ENCODE measurements around the gene RPP25L. TPM values are rescaled to one million over a fixed set of nuclear protein-coding genes. Genes with fewer than 3 reads are reported as not detected.
"Not testable (repeated sequence)": the region's sequence is repeated elsewhere in the genome, so short reads cannot be mapped to it uniquely, and the experiment has no call there.

Gene RPP25L, protein sequence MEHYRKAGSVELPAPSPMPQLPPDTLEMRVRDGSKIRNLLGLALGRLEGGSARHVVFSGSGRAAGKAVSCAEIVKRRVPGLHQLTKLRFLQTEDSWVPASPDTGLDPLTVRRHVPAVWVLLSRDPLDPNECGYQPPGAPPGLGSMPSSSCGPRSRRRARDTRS
- 14.8 and 15.5 TPM in 2 replicates for total RNA-seq

DNA sequence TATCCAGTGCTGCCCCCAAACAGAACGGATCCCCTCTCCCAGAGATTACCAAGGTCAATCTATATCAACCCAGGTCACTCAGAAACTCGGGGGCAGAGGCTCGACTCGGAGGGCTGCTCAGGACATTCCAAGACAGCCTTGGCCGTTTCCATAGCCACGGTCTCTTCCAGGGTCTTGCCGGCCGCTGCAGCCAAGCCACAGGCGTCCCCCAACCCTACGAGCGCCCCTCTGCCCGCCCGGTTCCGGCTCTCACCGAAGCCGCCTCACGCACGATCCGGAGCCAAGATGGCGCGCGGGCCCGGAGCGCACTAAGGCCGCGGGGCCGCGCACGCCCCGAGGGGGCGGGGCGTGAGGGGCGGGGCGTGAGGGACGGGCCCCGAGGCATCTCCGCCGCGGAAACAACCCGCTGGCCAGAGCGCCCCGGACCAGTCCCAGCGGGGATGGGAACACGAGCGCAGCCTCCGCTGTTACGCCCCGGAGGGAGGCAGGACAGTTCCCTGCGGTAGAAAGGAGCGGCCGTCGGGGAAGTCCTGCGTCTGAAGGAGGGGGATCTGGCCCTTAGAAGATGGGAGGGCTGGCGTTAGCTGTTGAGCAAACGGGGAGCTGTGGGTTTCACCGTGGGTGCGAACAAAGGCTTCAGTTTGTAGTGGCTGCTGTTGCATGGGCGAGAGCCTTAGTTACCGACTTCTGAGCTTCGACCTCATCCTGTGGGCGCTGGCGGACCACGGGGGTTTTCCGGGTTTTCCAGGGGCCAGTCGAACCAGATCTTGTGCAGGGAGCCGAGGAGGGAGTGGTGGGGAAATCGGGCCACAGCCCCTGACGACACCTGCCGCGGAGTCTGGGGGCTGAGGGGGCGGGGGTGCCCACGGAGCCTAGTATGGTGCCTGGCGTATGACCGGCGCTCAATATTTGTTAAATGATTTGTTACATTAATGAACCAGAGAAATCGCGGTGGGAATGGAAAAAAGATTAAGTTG, at the start of gene RPP25L:
Gene RPP25L (minus strand): TSS at position 287 of the 977 bp plus-strand sequence. CDS start 801 bp downstream, outside the sequence.
- peak; percentile 86 to 88 for DNase-seq (ENCODE audit: low read depth in 2 of 2)

DNA sequence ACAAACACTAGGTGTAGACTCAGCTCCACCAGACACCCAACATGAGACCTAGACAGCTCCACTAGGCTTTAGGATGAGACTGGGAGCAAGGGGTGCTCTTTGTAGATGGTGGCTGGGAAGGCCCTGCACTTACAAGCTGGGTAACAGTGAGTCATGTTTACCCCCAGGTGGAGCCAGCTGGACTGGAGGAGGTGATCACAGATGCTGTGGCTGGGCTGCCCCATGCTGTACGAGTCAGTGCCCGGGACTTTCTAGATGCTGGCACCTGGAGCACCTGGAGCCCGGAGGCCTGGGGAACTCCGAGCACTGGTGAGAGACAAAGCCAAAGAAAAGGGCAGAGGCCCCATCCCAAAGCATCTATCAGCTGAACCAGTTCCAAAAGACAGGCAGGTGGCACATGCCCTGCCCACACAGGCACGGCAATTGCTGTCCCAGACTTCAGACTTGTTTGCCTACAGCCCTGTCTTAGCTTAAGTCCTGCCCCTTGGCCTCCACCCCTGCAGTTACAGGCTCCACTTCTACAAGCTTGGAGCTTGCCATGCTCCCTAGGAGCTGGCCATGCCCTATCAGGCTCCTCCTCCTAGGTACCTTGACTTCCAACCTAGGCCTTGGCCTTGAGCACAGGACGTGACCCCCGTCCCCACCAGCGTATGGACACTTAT, 47.8 kb upstream of the RPP25L start:
- DNase-seq (ENCODE audit: low read depth in 2 of 2), result no peak

DNA sequence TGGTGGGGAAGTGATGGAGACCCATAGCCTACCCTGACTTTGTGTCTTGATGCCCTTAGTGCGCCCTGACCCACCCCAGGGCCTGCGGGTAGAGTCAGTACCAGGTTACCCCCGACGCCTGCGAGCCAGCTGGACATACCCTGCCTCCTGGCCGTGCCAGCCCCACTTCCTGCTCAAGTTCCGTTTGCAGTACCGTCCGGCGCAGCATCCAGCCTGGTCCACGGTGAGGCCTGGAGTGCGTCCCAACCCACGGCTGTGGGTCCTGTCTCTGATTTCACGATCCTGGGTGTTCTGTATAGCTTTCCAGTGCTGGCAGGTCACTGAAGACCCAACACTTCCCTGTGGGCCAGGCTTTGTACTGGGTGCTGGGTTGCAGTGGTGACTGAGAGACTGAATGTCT, 46.6 kb upstream of the RPP25L start:
- no peak for DNase-seq (ENCODE audit: low read depth in 2 of 2)

DNA sequence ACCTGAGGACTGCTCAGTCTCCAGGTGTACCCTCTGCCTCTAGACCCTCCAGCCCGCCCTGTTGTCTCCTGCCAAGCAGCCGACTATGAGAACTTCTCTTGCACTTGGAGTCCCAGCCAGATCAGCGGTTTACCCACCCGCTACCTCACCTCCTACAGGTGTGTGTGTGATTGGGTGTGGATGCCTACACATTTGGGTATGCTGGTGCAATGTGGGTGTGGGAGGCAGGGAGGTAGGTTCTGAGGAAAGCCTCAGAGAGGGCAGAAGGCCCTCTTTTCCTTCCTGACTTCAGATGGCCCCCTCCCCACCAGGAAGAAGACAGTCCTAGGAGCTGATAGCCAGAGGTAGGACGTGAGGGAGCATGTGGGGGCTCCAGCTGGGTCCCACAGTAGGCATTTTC, 45.1 kb upstream of the RPP25L start:
- no peak for DNase-seq (ENCODE audit: low read depth in 2 of 2)

DNA sequence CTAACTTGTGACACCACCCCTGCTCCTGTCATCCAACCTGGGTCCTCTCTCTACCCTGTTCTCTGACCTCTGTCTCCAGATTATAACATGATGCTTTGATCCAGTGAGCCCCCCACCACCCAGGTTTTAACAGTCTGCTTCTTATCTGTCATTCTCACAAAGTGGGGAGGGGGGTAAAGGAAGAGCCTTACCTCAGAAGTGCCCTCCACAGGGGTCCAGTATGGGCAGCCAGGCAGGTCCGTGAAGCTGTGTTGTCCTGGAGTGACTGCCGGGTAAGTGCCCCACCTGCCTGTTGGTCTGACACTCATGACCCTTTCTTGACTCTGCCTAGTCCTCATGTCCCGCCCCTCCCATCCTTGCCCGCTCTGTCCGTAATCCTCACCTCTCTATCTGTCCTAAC, 43.5 kb upstream of the RPP25L start:
- no peak for DNase-seq (ENCODE audit: low read depth in 2 of 2)

DNA sequence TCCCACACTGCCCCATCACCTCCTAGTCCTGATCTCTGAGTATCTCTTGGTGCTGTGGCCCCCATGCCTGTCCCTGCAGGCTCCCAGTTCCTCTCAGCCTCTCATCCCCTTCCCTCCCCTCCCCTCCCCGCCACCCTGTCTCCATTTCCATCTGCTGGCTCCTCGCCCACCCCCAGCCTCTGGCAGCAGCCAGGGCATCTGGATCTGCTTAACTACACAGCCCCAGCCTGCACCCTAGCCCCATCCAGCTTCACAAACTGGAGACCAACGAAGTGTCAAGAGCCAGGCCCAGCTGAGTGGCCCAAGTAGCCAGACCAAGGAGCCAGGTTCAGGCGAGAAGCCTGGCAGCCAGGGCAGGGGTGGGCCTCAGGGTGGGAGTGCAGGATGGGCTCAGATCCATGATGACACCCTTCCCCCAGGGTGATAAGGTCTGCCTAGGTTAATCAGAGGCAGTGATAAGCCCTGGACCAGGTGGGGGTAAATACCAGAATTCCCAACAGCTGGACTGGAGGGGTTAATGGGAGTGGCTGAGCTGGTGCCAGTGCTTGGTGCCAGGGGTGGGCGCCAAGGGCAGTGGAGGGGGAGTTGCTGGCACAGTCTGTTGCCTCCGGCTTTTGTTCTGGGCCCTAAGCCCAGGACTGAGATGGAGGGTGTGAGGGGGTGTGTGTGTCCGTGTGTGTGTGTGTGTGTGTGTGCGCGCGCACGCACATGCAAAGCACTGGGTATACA, 42.6 kb upstream of the RPP25L start:
- peak in 1 of 2 donors; percentile 69 for DNase-seq (ENCODE audit: low read depth in 2 of 2)

DNA sequence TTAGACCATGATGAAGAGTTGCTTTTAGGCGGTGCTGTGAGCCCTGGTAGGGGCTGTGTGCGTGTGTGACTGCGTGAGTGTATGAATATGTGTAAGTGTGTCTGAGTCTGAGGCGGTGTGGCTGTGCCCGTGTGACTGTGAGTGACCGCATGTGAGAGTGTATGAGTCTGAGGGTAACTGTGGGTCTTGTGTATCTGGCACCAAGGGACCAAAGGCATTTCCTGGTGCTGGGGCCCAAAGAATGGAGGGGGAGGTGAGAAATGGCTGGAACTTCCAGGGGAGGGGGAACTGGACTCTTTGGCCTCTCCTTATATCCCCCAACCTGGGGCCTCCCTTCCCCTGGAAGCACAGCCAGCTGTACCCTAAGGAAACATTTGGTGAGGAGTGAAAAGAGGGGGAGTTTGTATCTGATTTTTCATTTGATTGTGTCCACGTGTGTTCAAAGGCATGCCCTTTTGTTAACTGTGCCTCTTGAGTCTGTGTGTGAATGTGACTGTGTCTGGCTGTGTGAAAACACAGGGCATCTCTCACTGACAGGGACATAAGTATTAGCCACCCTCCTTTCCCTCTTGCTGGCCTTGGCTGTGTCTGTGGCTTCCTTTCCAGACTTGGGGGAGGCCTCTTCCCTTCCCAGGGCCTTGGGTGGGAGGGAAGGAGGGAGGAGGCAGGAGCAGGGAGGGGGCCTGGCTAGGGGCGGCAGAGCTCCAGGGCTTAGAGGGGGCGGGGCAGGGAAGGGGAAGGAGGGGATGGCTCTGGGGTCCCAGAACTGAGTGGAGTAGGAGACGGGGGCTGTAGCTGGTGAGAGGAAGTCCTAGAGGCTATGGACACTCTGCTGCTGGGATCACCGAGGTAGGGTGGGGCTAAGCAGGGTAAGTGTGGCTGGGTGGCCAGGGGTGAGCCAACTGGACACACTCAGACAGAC, 41.5 kb upstream of the RPP25L start:
- peak; percentile 33 to 46 for DNase-seq (ENCODE audit: low read depth in 2 of 2)

DNA sequence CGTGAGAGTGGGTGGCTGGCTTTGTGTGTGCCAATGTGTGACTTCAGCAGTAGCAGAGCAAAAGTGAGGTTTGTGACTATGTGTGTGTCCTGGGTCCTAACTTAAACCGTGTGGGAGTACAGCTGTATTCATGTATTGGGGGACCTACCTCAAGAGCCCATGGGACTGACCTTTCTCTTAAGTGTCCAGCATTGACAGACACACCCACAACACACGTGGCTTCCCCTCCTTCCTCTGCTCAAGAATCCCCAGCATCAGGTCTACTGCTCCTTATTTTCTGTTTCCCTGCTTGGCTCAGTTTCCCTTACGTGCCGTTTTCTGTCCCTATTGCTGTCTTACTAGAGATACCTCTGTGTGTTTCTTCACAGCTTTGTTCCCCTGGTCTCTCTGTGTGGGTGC, 40.7 kb upstream of the RPP25L start:
- DNase-seq (ENCODE audit: low read depth in 2 of 2), result no peak

DNA sequence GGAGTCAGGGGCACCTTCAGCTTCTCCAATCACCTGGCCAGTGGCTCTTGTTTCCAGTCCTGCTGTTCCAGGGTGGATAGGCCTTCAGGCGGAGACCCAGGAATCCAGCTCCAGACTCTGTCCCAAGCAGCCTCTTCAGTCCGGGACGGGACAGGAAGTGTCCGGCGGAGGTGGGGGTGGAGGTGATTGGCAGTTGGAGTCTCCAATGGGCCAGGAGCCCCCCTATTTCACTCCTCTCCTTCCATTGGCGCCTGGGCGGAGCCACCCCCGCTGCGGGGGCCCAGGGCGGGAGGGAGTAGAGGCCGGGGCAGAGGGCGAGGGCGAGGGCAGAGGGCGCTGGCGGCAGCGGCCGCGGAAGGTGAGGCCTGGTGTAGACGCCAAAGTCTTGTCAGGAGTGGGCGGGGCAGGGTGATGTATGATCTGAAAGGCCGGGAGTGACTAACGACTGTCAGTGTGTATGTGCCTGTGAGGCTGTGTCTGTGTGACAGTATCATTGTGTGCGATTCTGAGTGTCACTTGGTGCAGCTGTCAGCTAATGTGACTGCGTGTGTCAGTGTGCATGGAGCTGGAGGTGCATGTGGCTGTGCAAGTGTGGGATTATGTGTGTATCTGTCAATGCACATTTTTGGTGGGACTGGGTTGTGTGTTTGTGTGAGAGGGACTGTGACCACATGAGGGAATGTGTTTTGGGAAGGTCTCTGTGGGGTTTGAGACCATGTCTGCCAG, 40.1 kb upstream of the RPP25L start, which contains the start of gene IL11RA:
Gene IL11RA (plus strand): TSS at position 310 of the 726 bp plus-strand sequence. CDS start 3,033 bp downstream, outside the sequence.
- peak; percentile 83 to 89 for DNase-seq (ENCODE audit: low read depth in 2 of 2)

DNA sequence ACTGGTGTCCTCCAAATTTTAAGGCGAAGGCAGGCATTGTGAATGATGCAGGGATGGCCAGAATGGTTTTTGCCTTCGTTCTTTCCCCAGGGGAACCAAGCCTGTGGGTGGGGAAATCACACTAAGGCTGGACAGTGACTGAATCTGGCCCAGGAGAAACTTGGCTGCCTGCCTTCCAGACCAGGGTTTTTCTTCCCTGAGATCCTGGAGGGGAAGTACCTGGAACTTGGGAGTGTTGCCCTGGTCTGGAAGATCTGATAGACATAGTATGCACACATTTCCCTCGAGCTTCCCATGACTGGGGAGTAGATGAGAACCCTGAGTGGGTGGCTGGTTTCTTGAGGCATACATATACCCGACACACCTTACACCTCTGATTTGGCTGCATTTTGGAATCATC, 39.4 kb upstream of the RPP25L start:
- DNase-seq (ENCODE audit: low read depth in 2 of 2), result peak in 1 of 2 donors; percentile 28

DNA sequence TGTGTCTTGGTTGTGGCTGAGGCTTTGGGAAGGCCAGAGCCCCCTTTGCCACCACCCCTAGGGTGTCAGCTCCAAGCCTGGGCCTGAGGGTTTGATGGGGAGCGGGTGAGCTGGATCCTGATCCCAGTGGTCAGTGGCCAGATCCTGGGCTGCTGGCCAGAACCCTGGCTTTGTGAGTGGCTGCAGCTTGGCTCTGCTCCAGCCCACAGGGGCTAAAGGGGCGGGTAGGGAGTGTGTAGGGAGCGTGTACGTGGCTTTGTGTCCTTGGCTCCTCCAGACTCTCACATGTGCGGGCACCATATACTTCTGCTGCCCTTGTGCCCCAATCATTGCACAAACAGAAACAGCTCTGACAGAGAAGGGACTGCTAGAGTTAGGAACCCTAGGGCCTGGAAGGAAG, 38.9 kb upstream of the RPP25L start:
- peak in 1 of 2 donors; percentile 43 for DNase-seq (ENCODE audit: low read depth in 2 of 2)

DNA sequence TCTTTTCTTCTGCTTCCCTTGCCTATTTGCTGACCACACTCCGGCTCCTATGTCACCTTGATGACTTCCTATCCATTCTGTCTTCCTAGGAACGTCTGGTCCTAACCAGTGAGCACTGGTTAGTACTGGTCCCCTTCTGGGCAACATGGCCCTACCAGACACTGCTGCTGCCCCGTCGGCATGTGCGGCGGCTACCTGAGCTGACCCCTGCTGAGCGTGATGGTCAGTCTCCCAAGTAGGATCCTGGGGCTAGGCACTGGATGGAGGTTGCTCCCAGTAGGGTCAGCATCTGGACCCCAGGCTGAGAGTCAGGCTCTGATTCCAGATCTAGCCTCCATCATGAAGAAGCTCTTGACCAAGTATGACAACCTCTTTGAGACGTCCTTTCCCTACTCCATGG, 36.8 kb upstream of the RPP25L start:
- DNase-seq (ENCODE audit: low read depth in 2 of 2), result no peak

DNA sequence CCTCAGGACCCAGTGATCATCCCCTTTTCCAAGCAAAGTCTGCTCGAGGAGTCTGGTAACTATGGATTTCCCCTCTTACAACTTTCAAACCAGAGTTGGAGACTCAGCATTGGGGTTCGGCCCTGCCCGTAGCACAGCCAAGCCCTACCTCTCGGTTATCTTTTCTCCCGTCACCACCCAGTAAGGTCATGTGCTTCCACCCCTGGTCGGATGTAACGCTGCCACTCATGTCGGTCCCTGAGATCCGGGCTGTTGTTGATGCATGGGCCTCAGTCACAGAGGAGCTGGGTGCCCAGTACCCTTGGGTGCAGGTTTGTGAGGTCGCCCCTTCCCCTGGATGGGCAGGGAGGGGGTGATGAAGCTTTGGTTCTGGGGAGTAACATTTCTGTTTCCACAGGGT, 35.8 kb upstream of the RPP25L start:
- DNase-seq (ENCODE audit: low read depth in 2 of 2), result no peak

DNA sequence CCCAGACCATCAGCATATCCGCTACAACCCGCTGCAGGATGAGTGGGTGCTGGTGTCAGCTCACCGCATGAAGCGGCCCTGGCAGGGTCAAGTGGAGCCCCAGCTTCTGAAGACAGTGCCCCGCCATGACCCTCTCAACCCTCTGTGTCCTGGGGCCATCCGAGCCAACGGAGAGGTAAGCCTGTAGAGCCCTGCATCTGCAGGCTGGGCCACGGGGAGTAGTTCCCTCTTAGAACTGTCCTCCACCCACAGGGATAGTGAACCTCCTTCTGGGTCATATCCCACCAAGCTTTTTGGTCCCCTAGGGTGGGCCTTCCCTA, 35.1 kb upstream of the RPP25L start:
- no peak for DNase-seq (ENCODE audit: low read depth in 2 of 2)

DNA sequence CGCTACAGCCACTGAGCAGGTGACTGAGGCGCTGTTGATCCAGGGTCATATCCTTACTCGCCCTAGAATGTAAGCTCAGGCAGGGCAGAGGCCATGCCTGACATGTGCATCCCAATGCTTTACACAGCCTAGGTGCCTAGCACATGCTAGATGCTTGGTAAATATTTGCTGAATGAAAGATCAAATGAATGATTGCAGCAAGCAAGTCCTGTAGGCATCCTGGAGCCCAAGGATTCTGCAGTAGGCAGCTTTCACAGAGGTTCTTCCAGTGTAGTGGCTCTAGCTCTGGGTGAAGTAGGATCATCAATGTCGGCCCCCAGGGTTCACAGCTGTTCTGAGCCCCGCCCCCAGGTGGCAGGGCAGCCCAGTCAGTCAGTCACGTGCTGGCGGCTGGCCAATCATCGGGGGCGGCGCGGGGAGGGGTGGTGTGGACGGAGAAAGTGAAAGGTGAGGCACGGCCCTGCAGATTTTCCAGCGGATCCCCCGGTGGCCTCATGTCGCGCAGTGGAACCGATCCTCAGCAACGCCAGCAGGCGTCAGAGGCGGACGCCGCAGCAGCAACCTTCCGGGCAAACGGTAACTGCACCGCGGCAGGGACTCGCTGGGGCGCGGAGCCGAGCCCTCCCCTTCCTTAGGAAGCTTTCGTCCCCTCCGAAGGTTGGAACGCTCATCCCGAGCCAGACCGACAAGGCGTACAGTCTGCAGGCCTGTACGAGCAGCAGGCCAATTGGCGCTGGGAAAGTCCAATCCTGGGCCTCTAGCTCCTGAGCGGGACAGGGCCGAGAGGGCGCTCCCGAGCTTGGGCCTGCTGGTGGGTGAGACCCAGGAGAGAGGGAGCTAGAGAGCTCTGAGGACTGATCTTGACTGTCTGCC, 34.5 kb upstream of the RPP25L start, which contains the start of gene GALT:
Gene GALT (plus strand): TSS at position 465 of the 873 bp plus-strand sequence. CDS start 30 bp downstream, at position 495.
- DNase-seq (ENCODE audit: low read depth in 2 of 2), result peak; percentile 86 to 95

DNA sequence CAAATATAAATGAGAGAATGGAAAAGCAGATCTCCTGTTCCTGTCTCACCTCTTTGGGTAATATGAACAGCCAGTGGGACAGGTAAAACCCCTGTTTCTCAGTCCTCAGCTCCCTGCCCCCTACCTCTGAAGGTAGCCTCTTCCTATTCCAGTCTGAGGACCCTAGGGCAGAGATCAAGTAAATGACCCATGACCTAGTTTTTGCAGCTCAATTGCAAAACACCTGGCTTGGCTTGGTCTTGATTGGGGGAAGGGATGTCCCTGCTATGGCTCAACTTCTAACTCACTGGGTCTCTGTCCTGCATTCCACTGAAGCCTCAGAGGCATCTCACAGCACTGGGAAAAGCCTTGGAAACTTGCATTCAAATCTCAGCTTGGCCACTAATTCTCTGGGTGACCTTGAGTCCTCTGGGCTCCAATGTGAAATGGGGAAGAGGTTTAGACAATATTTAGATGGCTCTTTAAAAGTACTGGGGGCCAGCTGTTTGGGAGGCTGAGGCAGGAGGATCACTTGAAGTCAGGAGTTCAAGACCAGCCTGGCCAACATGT, 32.9 kb upstream of the RPP25L start:
- DNase-seq (ENCODE audit: low read depth in 2 of 2), result no peak

DNA sequence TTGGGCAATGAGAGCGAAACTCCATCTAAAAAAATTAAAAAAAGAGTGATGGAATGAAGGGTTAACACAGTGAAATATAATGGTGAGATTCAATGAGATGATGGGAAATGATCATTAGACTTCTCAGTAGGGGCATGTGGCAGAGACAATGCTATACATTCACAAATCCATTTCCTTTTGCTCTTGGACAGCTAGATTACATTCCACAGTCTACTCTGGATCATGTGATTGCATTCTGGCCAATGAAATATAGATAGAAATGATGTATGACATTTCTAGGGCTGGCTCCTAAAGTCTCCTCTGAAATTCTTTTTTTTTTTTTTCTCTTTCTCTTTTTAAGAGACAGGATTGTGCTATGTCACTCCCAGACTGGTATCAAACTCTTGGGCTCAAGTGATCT, 30.8 kb upstream of the RPP25L start:
- DNase-seq (ENCODE audit: low read depth in 2 of 2), result no peak

DNA sequence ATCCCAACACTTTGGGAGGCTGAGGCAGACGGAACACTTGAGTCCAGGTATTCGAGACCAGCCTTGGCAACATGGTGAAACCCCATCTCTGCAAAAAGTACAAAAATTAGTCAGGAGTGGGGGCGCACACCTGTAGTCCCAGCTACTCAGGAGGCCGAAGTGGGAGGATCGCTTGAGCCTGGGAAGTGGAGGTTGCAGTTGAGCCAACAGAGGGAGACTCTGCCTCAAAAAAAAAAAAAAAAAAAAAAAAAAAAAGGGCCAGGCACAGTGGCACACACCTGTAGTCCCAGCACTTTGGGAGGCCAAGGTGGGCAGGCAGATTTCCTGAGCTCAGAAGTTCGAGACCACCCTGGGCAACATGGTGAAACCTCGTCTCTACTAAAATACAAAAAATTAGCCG, 27.4 kb upstream of the RPP25L start:
- DNase-seq (ENCODE audit: low read depth in 2 of 2), result not testable (repeated sequence)

DNA sequence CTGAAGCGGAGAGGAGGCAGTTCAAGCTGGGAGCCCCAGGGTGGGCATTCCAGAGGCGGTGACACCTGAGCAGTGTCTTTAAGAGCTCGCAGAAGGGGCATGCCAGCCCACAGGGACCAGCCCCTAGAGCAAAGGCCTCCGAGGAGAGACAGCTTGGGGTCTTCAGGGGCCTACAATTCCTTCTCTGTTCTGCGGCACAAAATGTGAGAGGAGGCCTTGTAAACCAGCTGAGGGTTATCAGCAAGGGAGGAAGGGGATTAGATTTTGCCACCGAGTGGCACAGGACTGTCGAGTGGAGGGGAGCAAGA, 26.2 kb upstream of the RPP25L start:
- no peak for DNase-seq (ENCODE audit: low read depth in 2 of 2)

Measured in lung microvascular endothelial cell (primary cell).